ENCODE results near the gene PRPF38A.

The PRPF38A gene

DNA sequence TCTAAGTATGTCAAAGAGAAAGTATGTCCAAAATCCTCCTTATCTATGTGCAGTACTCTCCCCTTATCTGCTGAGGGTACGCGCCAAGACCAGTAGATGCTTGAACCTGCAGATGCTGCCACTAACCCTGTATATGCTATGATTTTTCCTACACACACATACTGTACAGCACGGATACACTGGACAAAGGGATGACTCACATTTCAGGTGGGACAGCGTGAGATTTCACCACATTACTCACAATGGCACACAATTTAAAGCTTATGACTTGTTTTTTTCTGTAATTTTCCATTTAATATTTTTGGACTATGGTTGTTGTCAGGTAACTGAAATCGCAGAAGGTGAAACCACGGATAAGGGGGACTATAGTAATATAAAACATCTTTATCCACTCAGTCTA is 4.3 kb upstream of the PRPF38A start:
- DNase-seq = no peak

DNA sequence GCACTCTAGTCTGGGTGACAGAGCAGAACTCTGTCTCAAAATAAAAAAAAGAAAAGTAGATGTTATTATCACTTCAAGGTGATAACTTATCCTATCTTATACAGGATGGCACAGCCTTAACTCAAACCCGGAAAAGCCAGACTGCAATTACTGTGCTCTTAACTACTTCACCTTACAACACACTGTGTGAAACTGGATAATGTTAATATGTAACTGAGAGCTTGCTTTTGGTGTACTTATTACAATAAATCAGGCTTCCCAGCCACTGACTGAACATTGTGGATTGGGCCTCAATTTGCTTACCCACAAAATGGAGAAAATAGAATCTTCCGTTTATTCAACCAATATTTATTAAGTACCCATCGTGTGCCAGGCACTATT is 1.6 kb upstream of the PRPF38A start:
- no peak for DNase-seq

DNA sequence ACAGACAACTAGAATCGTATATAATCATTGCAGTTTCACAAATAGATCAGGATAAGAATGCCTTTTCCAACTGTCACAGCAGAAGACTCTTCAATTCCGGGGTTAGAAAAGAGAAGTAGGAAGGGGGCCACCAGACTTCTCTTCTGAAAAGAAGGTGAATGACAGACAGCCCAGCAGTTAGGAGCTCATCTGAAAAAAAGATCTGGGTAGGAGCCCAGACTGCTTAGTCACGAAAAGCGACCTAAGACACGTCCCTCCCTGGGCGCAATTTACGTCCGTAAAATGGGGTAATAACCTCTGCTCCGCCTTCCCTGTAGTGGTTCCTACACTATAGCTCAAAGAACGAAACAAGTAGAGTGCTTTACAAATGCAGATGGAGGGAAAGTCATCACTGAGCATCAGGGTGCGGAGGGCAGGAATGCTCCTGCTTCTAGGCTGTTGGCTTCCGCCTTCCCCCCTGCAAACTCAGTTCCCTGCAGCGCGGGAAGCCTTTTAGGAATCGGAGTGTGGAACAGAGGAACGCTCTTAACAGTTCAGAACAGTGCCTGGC is 761 bp upstream of the PRPF38A start:
- DNase-seq = no peak

DNA sequence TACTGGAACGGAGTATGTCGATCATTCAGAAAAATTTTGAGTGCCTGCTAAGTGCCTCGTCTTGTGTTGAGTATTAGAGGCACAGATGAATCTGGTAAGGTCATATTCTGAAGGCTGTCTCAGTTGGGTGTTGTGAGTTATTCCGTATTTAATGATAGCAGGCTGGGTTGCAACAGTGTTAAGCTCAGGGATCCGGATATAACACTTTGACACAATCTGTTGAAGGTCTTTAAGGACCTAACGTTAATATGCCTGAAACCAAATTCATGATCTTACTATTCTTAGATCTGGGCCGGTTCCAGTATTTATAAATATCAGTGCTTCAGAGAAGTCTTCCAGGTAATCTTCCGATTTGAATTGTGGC is 555 bp downstream of the PRPF38A start:
- no peak for DNase-seq

DNA sequence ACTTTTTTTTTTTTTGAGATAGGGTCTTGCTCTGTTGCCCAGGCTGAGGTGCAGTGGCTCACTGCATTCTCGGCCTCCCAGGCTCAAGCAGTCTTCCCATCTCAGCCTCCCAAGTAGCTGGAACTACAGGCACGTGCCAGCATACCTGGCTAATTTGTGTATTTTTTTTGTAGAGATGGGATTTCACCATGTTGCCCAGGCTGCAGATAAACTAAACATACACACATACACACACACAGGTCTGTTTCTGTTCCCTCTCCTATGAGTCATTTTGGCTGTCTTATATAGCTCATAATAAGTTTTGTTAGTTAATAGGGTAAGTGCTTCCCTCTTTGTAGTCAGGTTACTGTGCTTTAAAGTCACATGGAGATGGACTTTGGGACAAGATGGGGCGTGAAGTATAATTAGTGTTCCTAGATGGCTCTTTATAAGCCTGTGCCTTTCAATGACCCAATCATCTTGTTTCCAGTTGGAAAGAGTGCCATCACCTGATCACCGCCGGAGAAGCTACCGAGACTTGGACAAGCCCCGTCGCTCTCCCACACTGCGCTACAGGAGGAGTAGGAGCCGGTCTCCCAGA is 9.1 kb downstream of the PRPF38A start:
- no peak for DNase-seq

DNA sequence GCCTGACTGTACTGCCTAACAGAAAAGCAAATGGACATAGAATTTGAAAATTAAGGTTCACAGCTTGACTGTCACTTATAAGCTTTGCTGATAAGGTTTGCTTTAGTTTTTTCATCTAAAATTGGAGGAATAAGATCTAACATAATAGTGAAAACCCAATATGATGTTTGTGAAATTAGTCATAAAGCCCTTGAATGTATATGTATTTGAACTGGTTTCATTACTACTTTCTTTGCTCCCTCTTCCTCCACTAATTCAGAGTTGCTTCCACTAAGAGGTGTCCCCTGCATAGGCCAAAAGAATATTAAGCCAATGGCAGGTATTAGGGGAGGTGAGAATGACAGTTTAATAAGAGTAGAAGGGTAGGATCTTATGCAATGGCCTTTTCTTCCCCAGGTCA is 10.5 kb downstream of the PRPF38A start:
- no peak for DNase-seq

DNA sequence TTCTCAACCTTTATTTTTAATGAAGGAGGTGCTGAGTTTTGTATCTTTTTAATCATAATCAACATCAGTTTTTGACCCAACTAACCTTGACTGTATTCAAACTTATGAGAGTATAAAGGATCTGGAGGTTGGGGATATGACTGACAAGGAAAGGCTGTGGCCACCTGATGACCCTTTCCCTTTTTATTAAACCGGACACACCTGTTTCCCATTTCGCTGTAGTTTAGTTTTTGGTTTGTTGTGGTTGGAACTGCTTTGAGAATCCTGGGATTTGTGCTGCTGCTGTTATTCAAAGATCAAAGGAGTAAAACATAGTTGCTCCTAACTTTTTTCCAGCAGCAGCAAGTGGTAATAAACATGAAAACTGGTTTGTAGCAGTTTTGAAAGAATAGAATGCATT is 12.4 kb downstream of the PRPF38A start:
- DNase-seq = no peak

DNA sequence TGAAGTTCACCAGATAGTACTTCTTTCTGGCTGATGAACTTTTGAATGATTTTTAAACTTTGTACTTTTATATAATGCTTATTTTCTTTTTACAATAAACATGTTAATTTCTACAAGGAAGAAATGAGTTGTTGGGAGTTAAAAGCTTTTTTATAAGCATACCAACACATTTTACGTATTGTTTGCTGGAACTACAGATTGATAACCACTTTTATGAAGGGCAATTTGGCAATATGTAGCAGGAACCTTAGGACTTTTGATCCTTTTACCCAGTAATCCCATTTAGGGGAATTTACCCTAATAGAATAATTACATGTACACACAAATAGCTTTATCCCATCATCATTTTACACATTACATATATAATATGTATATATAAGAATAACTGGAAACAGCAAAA is 16.3 kb downstream of the PRPF38A start:
- no peak for DNase-seq

DNA sequence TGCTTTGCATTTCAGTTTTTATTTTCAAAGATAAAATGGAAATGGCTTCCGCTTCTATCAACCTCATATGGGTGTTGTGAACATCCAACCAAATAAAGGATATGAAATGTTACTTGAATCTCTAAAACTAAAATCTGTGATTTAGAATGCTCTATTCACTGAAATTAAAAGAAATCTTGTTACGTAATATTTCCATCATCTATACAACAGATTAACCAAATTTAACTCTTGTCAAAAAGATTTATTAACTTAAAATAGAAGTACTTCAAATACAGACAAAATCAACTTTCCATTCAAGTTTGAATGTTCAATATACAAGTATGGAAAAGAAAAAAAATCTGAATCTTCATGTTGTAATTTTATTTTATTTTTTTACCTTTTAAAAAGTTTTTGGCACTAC is 18.7 kb downstream of the PRPF38A start:
- no peak for DNase-seq

DNA sequence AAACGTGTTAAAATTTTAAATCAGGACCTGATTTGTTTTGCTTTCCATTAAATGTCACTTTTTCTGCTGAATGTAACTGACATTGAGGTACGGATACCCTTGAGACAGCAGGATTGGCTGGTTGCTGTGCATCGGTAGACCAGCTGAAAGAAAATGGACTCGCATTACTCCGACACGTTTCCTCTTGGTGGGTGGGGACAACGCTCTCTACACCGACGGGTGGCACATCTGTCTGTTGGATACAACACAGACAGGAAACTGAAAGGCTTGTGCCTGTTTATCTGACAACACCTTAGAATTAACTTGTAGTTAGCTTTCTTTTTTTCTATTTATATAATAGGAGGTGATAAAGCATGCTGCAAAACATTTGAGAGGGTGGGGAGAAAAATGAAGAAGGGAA is 19.4 kb downstream of the PRPF38A start:
- DNase-seq = no peak

DNA sequence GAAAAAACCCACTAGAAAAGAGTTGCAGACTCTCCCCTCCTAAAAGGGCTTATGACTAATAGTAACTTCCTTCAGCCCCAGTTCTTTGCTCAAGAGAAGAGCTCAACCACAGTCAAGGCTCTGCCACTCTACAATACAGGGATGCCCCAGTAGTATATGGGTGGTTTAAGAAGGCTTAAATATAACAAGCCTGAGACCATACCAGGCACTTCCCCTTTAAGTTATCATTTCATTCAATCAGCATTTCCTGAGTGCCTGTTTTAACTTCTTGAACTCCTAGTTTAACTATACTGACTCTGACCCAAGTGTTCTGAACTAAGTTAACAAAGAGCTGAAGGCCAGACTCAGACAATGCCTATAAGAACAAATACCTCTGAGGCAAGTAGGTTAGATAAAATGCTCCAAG is 19.8 kb downstream of the PRPF38A start:
- DNase-seq = no peak

DNA sequence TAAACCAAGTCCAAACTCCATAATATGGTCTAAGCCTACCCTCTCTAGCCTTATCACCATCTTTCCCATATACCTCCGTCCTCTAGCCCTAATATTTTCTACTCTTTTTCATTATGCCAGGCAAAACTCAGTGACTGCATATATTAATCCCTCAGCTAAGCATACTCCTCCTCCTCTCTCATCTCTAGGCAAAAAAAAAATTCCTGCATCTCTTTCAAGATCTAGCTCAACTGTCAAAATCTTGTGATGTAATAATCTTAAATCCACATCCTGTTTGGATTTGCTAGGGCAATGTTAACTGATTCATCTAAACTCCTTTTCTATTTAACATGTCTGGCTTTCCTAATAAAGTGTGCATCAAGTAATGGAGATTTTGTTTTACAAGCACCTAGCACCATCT is 20.4 kb downstream of the PRPF38A start:
- no peak for DNase-seq

DNA sequence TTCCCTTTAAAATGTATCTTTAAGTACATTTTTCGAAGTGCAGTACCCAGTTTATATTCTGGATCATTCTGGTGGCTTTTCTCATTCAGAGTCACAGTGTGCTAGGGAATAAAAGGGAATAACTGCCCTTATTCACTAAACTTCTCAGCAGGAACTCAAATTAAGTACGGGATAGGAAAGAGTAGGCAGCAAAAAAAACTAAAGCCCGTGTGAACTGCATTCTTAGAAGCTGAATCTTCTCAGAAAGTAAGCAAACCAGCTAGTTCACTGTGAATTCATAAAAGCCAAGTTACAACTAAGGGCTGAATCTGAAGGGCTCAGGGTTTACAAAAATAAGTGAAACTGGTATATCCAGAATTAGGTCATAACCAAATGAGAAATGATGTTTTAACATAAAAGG is 22.0 kb downstream of the PRPF38A start:
- no peak for DNase-seq

DNA sequence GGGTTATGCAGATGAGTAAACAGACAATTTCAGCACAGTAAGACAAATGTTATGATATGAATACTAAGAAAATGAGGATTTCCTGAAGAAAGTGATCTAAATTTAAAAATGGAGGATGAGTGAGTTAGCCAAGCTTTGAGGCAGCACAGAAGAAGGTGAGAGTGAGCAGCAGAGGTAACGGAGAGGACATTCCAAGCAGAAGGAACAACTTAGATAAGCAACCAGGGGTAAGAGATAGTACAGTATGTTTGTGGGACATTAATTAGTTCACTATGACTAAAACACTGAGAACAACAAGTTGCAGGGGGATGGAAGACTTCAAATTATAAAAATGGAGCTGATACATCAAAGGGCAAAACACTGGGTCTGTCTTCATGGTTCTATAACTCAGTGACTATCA is 22.8 kb downstream of the PRPF38A start:
- DNase-seq = no peak

DNA sequence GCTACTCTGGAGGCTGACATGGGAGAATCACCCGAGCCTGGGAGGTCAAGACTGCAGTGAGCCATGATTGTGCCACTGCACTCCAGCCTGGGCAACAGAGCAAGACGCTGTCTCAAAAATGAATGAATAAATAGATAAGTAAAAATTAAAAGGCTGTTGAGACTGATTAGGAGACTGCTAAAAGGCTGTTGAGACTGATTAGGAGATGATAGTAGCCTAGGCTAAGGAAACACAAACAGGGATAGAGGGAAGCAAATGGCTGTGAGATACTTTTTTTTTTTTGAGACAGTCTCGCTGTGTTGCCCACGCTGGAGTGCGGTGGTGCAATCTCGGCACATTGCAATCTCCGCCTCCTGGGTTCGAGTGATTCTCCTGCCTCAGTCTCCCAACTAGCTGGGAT is 28.4 kb downstream of the PRPF38A start:
- DNase-seq = no peak

DNA sequence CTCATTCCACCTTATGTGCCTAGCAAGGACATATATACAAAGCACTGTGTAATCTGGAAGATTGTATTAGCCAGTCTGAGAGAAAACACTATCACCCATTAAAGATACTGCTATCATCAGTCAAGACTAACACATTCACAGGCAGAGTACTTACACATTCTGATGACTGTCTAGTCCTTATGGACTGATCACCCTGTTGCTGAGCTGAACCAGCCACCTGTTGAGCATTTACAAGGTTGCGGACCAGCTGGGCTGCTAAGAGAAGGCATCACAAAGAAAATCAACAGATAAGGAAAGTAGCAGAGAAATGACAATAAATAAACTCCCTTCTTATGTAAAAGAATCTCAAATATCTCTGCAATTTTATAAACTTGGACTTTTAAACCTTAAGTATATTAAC is 30.8 kb downstream of the PRPF38A start:
- DNase-seq = no peak

DNA sequence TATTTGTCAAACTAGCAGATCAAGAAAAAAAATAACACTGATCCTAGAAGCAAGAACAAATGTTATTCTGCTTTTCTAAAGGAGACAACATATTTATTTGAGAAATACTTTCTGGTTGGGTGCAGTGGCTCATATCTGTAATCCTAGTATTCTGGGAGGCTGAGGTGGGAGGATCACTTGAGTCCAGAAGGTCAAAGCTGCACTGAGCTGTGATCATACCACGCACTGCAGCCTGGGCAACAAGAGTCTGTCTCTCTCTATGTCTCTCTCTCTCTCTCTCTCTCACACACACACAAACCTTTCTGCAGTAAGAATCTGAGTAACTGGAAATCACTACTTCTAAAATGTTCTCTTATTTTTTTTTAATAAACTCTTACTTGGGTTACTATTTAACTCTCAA is 31.2 kb downstream of the PRPF38A start:
- no peak for DNase-seq

DNA sequence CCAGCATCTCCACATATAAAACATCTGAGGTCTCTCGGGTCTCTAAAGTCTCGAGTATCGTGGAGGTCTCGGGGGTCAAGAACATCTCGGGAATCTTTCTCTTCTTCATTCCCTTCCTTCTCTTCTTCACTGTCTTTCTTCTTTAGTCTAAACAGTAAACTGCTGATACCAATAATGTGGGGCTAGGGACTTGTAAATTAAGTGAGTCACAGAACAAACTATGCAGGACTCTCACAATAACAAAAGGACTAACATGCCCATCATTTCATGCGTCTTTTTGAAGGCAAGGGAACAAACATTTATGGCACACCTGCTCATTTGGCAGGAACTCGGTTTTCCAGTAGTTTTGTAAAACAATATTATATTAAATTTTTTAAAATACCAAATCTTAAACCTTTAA is 32.4 kb downstream of the PRPF38A start:
- no peak for DNase-seq

DNA sequence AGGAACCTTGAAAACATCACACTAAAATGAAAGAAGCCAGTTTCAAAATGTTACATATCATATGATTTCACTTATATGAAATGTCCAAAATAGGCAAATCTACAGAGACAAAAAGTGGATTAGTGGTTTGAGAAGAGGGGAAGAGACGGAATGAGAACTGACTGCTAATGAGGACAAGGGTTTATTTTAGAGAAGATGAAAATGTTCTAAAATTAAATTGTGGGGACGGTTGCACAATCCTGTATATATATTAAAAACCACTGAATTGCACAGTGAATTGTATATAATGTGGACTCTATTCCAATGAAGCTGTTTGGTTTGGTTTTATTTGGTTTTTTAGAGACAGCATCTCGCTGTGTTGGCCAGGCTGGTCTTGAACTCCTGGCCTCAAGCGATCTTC is 35.6 kb downstream of the PRPF38A start:
- DNase-seq = no peak

DNA sequence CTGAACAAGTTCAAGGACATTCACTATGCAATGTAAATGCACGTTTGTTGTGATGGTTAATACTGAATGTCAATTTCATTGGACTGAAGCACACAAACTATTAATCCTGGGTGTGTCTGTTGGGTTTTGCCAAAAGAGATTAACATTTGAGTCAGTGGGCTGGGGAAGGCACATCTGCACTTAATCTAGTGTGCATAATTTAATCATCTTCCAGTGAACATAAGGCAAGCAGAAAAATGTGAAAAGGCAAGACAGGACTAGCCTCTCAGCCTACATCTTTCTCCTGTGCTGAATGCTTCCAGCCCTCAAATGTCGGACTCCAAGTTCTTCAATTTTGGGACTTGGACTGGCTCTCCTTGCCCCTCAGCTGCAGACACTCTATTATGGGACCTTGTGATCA is 40.1 kb downstream of the PRPF38A start:
- DNase-seq = no peak

DNA sequence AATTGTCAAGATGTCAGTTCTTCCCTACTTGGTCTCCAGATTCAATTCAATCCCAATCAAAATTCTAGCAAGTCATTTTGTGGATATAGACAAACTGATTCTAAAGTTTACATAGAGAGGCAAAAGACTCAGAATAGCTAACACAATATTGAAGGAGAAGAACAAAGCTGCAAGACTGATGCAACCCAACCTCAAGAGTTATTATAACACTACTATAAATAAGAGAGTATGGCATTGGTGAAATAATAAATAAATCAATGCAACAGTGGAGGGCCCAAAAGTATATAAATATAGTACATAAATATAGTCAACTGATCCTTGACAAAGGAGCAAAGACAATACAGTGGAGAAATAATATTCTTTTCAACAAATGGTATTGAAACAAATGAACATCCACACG is 49.7 kb downstream of the PRPF38A start:
- DNase-seq = no peak

DNA sequence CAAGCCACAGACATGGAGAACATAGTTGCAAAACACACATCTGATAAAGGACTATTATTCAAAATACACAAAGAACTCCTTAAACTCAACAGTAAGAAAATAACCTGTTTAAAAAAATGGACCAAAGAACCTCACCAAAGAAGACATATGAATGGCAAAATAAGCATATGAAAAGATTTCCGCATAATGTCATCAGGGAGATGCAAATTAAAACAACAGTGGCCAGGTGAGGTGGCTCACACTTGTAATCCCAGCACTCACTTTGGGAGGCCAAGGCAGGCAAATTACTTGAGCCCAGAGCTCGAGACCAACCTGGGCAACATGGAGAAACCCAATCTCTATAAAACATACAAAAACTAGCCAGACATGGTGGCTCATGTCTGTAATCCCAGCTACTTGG is 50.4 kb downstream of the PRPF38A start:
- DNase-seq = no peak

DNA sequence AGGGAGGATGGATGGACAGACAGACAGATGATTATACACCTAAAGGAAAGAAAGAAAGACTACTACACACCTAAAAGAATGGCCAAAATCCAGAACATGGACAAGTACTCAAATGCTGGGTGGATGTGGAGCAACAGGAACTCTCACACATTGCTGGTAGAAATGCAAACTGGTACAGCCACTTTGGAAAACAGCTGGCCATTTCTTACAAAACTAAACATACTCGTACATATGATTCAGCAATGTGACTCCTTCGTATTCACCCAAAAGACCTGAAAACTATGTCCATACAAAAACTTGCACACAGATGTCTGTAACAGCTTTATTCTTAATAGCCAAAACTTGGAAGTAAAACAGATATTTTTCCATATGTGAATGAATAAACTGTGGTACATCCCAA is 51.3 kb downstream of the PRPF38A start:
- no peak for DNase-seq

DNA sequence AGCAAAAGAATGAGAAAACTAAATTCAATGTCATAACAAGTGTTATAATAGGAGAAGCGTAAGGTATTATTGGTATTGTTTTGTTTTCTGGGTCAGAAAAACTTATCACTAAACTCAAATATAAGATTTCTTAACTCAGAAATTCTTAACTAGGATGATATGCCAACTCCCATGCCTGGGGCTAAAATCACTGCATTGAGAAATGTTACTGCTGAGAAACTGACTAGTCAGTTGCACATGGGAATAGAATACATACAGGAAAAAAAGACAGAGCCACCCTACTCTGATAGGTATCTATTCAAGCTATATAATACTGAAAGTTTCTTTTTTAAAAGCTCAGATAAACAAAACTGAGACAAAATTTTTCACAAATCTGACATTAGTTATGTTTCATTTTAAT is 56.3 kb downstream of the PRPF38A start:
- DNase-seq = no peak

DNA sequence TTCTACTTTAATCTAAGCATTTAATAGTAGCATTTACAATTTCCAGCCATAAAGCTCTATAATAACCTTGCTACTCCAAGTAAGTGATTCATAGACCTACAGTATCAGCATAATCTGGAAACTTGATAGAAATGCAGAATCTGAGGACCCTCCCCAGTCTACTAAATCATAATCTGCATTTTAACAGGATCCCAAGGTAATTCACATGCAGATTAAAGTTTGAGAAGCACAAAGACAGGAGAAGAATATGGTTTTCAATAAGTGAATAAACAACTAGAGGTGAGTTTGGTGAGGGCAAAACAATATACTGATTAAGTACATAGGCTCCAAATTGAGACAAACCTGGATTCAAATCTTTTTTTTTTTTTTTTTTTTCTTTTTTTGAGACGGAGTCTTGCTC is 57.4 kb downstream of the PRPF38A start:
- no peak for DNase-seq

DNA sequence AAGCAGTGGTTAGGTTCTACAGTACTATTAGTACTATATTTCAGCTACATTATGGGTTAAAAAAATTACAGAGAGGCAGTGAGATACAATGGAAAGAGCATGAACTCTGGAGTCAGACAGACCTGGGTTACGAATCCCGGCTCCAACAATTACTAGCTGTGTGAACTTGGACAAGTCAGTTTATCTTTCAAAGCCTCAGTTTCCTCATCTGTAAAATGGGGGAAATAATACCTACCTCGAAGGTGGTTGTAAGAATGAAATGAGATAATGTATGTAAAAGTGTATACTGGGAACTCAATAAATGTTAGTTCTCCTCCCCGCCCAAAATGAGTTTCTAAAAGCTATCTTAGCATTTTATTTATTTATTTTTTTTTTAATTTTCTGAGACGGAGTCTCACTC is 59.5 kb downstream of the PRPF38A start:
- DNase-seq = no peak
